Medulla oblongata (tissue), 1 donor: Measurements from ENCODE around the gene HTATSF1.
A peak's percentile ranks its signal among the peaks of the same experiment; 100 is the strongest.

Experiments used
- DNase-seq: peaks from one replicate; pipeline ENCODE4 v3.0.0-alpha.2; 2015; ENCODE audit errors: extremely low spot score

The HTATSF1 gene

GRCh38 chrX:136496764-136497555 is 432 bp upstream of the HTATSF1 start:
- peak; percentile 75 for DNase-seq

- DNase-seq = no peak
Observed at GRCh38 chrX:136519069-136519468, 21.7 kb downstream of the HTATSF1 start.

- no peak for DNase-seq
Observed at GRCh38 chrX:136523770-136524169, 26.4 kb downstream of the HTATSF1 start.

- peak; percentile 79 for DNase-seq
Observed at GRCh38 chrX:136525738-136526606, 28.6 kb downstream of the HTATSF1 start.

GRCh38 chrX:136528645-136529315 is 31.4 kb downstream of the HTATSF1 start:
- DNase-seq = no peak

- DNase-seq = no peak
Observed at GRCh38 chrX:136529795-136530194, 32.4 kb downstream of the HTATSF1 start.

- no peak for DNase-seq
Observed at GRCh38 chrX:136531951-136532350, 34.6 kb downstream of the HTATSF1 start, which contains the start of gene VGLL1. VGLL1 (plus strand) TSS chrX:136532215; CDS start chrX:136536021, 3,806 bp downstream.

- DNase-seq = no peak
Observed at GRCh38 chrX:136534131-136534530, 36.7 kb downstream of the HTATSF1 start.

- DNase-seq = no peak
Observed at GRCh38 chrX:136538811-136539210, 41.4 kb downstream of the HTATSF1 start.

- DNase-seq = no peak
Observed at GRCh38 chrX:136540226-136540625, 42.8 kb downstream of the HTATSF1 start.

GRCh38 chrX:136541294-136541693 is 43.9 kb downstream of the HTATSF1 start:
- no peak for DNase-seq

GRCh38 chrX:136542281-136542680 is 44.9 kb downstream of the HTATSF1 start:
- DNase-seq = no peak

- DNase-seq = no peak
Observed at GRCh38 chrX:136546371-136546781, 49.0 kb downstream of the HTATSF1 start.

- no peak for DNase-seq
Observed at GRCh38 chrX:136549226-136549625, 51.8 kb downstream of the HTATSF1 start.

- no peak for DNase-seq
Observed at GRCh38 chrX:136551410-136551809, 54.0 kb downstream of the HTATSF1 start.

- no peak for DNase-seq
Observed at GRCh38 chrX:136555694-136556093, 58.3 kb downstream of the HTATSF1 start.
